Loucy (cell line): ENCODE data around the gene THBS1.

Experiments
- H2AFZ ChIP-seq: fragments of 200-600 bp; sonication (generic); 2 replicates; pipeline ENCODE4 v1.6.0; 2016; ENCODE audit warnings: antibody characterized with exemption, mild to moderate bottlenecking, low read length, moderate library complexity
- H3F3A ChIP-seq: fragments of 200-600 bp; 2 replicates; pipeline ENCODE4 v1.6.0; 2016; ENCODE audit warnings: antibody characterized with exemption, low read depth, mild to moderate bottlenecking
- H3K27me3 ChIP-seq: fragments of 200-600 bp; sonication (generic); 2 replicates; pipeline ENCODE4 v1.6.1; 2014; ENCODE audit warnings: low read length, mild to moderate bottlenecking; ENCODE audit not compliant: insufficient read depth, poor library complexity, severe bottlenecking
- H3K36me3 ChIP-seq: fragments of 200-600 bp; sonication (generic); 2 replicates; pipeline ENCODE4 v1.6.1; 2016; ENCODE audit warnings: low read length; ENCODE audit not compliant: insufficient read depth
- H3K4me1 ChIP-seq: fragments of 200-600 bp; sonication (generic); 2 replicates; pipeline ENCODE4 v1.5.1; 2014; ENCODE audit warnings: low read length, mild to moderate bottlenecking; ENCODE audit not compliant: insufficient read depth, poor library complexity, severe bottlenecking
- H3K4me2 ChIP-seq: fragments of 200-600 bp; sonication (generic); 2 replicates; pipeline ENCODE4 v1.6.0; 2014; ENCODE audit warnings: antibody characterized with exemption, low read length, low read depth, mild to moderate bottlenecking; ENCODE audit not compliant: poor library complexity, severe bottlenecking
- H3K4me3 ChIP-seq: fragments of 200-600 bp; sonication (generic); 2 replicates; pipeline ENCODE4 v1.5.1; 2014; ENCODE audit warnings: low read length, mild to moderate bottlenecking, mixed read lengths; ENCODE audit not compliant: poor library complexity, severe bottlenecking
- H3K79me2 ChIP-seq: fragments of 200-600 bp; sonication (generic); 2 replicates; pipeline ENCODE4 v1.6.1; 2014; ENCODE audit warnings: low read length; ENCODE audit not compliant: insufficient read depth
- H3K9ac ChIP-seq: fragments of 200-600 bp; sonication (generic); 2 replicates; pipeline ENCODE4 v1.6.0; 2014; ENCODE audit warnings: mild to moderate bottlenecking, low read depth, low read length, moderate library complexity; ENCODE audit not compliant: poor library complexity, severe bottlenecking
- H3K9me2 ChIP-seq: fragments of 200-600 bp; sonication (generic); replicated peaks from 2 replicates; pipeline ENCODE4 v1.6.1; 2016; ENCODE audit warnings: low read depth, low read length, mixed read lengths
- H3K9me3 ChIP-seq: fragments of 200-600 bp; sonication (generic); 2 replicates; pipeline ENCODE4 v1.6.1; 2014; ENCODE audit warnings: mild to moderate bottlenecking, antibody characterized with exemption, low read length, low read depth; ENCODE audit not compliant: insufficient read depth
- H4K20me1 ChIP-seq: fragments of 200-600 bp; sonication (generic); 2 replicates; pipeline ENCODE4 v1.6.0; 2014; ENCODE audit warnings: antibody characterized with exemption, low read length, mild to moderate bottlenecking; ENCODE audit not compliant: insufficient read depth, poor library complexity, severe bottlenecking
- EZH2phosphoT487 ChIP-seq: fragments of 200-600 bp; IDR thresholded peaks from 2 replicates; pipeline ENCODE4 v1.6.1; 2018; ENCODE audit warnings: antibody characterized with exemption, mild to moderate bottlenecking, moderate library complexity, borderline replicate concordance
- TF ChIP-seq, protein P1 (sequence below): fragments of 200-600 bp; sonication (generic); conservative IDR thresholded peaks from 2 replicates; pipeline ENCODE4 v1.5.1; 2014; ENCODE audit warnings: mild to moderate bottlenecking, antibody characterized with exemption, low read length

Gene THBS1

DNA sequence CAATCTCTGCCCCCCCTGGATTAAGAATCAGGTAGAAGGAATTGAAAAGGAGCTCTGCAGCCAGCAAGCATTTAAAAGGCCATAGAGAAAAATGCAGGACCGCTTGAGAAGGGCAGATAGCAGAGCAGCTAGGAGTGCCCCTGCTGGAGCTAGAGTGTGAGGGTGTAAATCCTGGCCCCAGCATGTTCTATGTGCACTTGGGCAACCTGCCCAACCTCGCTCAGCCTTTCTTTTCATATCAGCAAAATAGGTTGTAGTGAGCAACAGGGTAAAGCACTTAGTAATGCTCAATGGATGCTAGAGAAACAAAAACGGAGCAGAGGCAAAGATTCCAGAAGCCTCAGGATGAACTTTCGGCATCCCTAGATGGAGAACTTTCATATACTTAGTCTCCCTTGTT lies 25.0 kb upstream of the THBS1 start:
- Histone ChIP-seq H3K4me2 (no peak overlapping the region), H3K9ac (no peak overlapping the region), H3K9me2 (no peaks in the 10 kb centered on the region), H3K4me3 (no peak overlapping the region), H4K20me1 (no peaks in the 10 kb centered on the region), H3K27me3 (no peaks in the 10 kb centered on the region), H3K79me2 (no peaks in the 10 kb centered on the region), H3K4me1 (no peaks in the 10 kb centered on the region), H3K36me3 (no peaks in the 10 kb centered on the region), H3K9me3 (no peaks in the 10 kb centered on the region), H2AFZ (no peak overlapping the region), H3F3A (no peaks in the 10 kb centered on the region)
- TF ChIP-seq, protein P1, sequence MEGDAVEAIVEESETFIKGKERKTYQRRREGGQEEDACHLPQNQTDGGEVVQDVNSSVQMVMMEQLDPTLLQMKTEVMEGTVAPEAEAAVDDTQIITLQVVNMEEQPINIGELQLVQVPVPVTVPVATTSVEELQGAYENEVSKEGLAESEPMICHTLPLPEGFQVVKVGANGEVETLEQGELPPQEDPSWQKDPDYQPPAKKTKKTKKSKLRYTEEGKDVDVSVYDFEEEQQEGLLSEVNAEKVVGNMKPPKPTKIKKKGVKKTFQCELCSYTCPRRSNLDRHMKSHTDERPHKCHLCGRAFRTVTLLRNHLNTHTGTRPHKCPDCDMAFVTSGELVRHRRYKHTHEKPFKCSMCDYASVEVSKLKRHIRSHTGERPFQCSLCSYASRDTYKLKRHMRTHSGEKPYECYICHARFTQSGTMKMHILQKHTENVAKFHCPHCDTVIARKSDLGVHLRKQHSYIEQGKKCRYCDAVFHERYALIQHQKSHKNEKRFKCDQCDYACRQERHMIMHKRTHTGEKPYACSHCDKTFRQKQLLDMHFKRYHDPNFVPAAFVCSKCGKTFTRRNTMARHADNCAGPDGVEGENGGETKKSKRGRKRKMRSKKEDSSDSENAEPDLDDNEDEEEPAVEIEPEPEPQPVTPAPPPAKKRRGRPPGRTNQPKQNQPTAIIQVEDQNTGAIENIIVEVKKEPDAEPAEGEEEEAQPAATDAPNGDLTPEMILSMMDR = peak; percentile 13; the same call in 1 of the 2 replicates
- TF ChIP-seq EZH2phosphoT487 = no peak

DNA sequence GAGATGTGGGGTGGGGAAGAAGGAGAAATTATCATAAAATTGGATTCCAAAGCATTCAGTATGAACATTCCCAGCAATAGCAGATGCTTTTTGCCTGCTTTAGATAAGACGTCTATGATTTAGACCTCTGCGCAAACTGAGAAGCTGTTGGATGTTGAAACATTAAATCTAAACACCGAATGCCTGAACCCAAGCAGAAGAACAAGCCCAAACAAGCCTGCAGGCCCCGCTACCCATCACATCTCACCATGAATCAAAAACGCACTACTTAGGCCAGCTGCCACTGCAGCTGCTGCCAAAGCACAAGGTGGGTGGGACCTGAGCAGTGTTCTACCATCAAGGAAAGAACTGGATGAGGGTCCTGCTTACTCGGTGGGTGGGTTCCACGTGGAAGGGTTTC lies 24.4 kb upstream of the THBS1 start:
- Histone ChIP-seq H3F3A (no peaks in the 10 kb centered on the region), H3K4me2 (no peak overlapping the region), H2AFZ (no peak overlapping the region), H4K20me1 (no peaks in the 10 kb centered on the region), H3K27me3 (no peaks in the 10 kb centered on the region), H3K9ac (no peak overlapping the region), H3K4me3 (no peak overlapping the region), H3K79me2 (no peaks in the 10 kb centered on the region), H3K9me2 (no peaks in the 10 kb centered on the region), H3K4me1 (no peaks in the 10 kb centered on the region), H3K36me3 (no peaks in the 10 kb centered on the region), H3K9me3 (no peaks in the 10 kb centered on the region)
- no peak for TF ChIP-seq EZH2phosphoT487
- TF ChIP-seq, protein P1 = no peak

DNA sequence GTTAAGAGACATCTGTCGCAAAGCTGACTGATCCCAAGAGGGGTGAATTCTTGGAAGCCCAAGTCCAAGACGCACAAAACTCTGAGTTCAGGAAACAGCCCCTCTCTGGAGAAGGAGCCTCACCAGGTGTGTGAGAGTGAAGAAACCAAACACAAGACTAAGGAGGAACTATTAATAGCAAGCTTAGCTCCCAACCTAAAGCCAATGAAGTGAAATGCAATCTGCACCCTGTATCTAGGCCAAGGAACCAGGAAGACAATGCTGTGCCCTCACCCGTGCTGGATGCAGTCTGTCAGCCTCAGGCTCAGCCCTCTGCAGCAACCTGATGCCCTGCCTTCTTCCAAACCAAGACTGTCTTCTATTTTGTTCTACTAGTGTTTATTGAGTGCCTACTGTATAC lies 22.5 kb upstream of the THBS1 start:
- H3K36me3 ChIP-seq = no peaks in the 10 kb centered on the region
- H3K9ac ChIP-seq = no peak overlapping the region
- H3F3A ChIP-seq = no peaks in the 10 kb centered on the region
- no peaks in the 10 kb centered on the region for H3K27me3 ChIP-seq
- no peaks in the 10 kb centered on the region for H3K9me3 ChIP-seq
- TF ChIP-seq, protein P1 = no peak
- TF ChIP-seq EZH2phosphoT487 = no peak
- no peaks in the 10 kb centered on the region for H3K4me1 ChIP-seq
- no peaks in the 10 kb centered on the region for H3K9me2 ChIP-seq
- H3K79me2 ChIP-seq = no peaks in the 10 kb centered on the region
- H3K4me3 ChIP-seq = no peak overlapping the region
- no peaks in the 10 kb centered on the region for H4K20me1 ChIP-seq
- no peak overlapping the region for H3K4me2 ChIP-seq
- H2AFZ ChIP-seq = peak overlapping the region; percentile 51; the same call in 1 of the 2 replicates
